Hepatocyte (in vitro differentiated cells): ENCODE results near the gene ICA1.

Experiments used
- CTCF ChIP-seq: fragments of 200-600 bp; sonication (generic); IDR thresholded peaks from 2 replicates; pipeline ENCODE4 v1.5.1; 2016; ENCODE audit warnings: antibody characterized with exemption, mild to moderate bottlenecking; ENCODE audit not compliant: poor library complexity
- EZH2 ChIP-seq: fragments of 200-600 bp; sonication (generic); IDR thresholded peaks from 2 replicates; pipeline ENCODE4 v1.6.1; 2016; ENCODE audit warnings: antibody characterized with exemption, mild to moderate bottlenecking, borderline replicate concordance

- no peak for TF ChIP-seq CTCF
- TF ChIP-seq EZH2: no peak
Observed at GRCh38 chr7:8154272-8154671, 107.7 kb downstream of the ICA1 start.
